Heart left ventricle (tissue), 13 donors: ENCODE data around the gene MAP1B.

Experiments used
- CTCF ChIP-seq, 12 donors: fragments of 200-600 bp; sonication (generic) in 4 of 12; IDR thresholded peaks; one replicate each; pipeline versions ENCODE4 v1.5.0 to v1.8.0; 2018 to 2022; ENCODE audit warnings: antibody characterized with exemption in 12 of 12, mild to moderate bottlenecking in 5 of 12
- POLR2A ChIP-seq, 2 donors: fragments of 450-650 bp; IDR thresholded peaks; one replicate each; pipeline ENCODE4 v1.6.1; 2017; ENCODE audit warnings: antibody characterized with exemption in 2 of 2, mild to moderate bottlenecking in 2 of 2, moderate library complexity in 2 of 2
- donor health status: ischemic (EF 13 %, LVEDD 7.1; RV severe dilation, severe dysfunction).
- donor health status: DM: no; HTN: yes; CAD: no.
- donor health status: DM: no; HTN: no; CAD: no.
- donor health status: ischemic (EF 25% LVEDD 6.9; RV normal size, moderate dysfunction).
- donor health status: ischemic (EF 25% LVEDD 5.7; RV mildly dilated, moderate dysfunction).
- donor health status: ischemic (EF 35%, LVEDD 5.7; RV mildly dilated, moderate dysfunction).
- donor health status: nonischemic (EF 11% LVEDD 7.7; RV severe dilation, severe dysfunction).
- donor health status: DM: yes; HTN: yes; CAD: no.
- donor health status: PGD.
- donor health status: ischemic (EF 29% LVEDD 5.4; RV normal size, mild dysfunction).
- donor health status: nonischemic (EF 23%, LVEDD 6.1; RV moderate dilation, normal function).

GRCh38 chr5:72137826-72138409 is 30.6 kb downstream of the MAP1B start:
- TF ChIP-seq CTCF (IDR thresholded peaks at IDR 0.05) (peak; percentile 33 to 68 (median 50)), POLR2A (IDR thresholded peaks at IDR 0.05) (no peak)
